ENCODE results near the gene DSP. TPM values are rescaled to one million over a fixed set of nuclear protein-coding genes. Genes with fewer than 3 reads are reported as not detected.

The DSP gene
- total RNA-seq, 1 donor from 2014 or later, result 7.6 TPM

DNA sequence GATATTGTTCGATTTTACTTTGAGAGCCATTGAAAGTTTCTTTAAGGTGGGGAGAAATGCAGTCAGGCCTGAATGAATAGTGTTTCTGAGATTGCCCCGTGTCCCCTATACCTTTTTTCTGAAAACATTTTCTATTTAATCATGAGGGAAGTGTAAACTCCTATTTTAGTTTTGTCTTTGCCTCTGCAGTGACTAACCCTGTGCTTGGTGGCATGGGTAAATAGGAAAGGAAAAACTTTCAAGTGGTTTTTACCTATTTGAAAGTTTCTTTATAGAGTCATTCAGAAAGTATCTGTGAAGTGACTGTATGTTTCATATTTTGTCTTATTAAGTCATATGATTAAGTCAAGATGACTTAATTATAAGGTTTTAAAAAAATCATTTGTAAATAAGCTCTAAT, 63.0 kb downstream of the DSP start:
- DNase-seq, result no peak

DNA sequence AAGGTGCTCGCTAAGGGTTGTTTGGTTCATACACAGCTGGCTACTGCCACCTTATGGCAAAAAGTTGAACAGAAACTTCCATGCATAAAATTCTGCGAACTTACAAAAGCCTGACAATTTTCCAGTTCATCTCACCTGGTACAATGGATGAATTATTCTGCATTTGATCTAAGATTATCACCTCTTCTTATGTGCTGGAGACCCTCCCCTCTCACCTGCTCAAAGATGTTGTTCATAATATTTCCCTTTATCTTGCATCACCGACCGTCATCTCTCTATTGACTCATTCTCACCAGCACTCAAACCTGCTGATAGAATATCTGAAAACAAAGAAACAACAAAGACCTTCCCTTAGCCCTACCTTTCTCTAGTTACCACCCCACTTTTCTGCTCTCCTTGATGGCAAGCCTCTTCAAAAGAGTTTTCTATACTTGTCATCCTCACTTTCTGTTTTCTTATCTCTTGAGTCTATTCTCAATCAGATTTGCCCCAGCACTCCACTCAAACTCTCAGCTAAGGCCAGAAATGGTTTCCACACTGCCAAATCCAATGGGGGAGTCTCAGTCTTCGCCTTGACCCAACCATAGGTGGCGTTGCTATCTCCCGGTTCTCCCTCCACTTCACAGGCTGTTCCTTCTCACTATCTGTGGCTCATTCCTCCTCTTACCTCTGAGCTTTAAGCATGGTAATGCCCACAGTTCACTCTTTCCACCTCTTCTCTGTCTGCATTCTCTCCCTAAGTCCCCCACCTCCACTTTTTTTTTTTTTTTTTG, 74.3 kb downstream of the DSP start:
- DNase-seq, result no peak

DNA sequence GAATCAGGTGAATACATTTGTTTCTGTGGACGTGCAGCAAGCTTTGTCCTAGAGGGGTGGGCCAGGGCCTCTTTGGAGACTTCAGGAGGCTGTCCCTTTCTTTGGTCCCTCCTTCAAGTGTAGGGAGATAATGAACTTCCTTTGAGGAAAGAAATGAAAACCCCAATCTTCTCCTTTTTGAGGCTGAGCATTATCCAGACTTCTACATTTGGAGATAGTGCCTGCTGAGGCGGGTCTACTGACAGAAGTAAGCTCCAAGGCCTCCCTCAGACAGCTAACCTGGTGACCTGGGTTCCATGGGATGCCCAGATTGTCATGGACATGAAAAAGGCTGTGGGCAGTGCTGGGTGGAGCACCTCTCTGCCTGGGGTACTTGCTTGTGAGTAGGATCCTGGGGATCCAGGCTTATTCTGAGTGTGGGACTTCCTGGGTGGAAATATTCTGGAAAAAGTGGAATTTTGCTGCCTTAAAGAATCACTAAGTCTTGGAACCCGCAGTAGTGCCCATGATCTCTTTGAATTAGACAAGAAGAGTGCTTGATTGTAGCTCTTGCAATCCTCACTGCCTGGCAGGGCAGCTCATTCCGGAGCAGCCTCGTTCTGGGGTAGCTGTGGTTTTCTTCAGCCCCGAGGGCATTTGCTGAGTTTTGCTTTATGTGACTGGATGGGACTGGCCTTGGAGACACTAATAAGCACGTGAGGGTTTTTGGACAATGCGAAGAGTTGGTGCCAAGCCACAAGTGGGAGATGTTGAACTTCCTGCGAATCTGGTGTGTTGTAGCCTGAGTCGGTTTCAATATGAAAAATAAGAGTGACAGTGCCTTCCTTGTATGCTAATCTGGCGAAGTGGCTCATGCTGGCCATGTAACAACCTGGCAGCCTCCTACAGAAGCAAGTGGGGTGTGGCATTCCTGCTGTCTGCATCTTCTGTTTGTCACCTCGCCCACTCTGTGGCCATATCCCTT, 76.6 kb downstream of the DSP start:
- no peak for DNase-seq

DNA sequence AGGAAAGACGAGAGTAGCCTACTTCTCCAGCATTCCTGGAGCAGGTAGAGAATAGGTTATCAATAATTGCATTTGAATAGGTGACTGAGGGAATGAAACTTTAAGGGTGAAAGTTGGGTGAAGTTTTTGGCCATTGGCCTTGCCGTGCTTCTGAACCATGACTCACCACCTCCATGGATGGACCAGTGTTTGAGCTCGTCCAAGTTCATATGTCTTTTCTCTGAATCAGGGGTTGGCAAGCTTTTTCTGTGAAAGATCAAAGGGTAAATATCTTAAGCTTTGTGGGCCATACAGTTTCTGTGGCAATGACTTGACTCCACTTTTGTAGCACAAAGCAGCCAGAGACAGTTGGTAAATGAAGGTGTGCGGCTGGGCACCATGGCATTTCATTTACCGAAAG, 80.3 kb downstream of the DSP start:
- DNase-seq, result no peak

- DNase-seq, result no peak
Measured at GRCh38 chr6:7624796-7625710, 83.6 kb downstream of the DSP start.

GRCh38 chr6:7628479-7628878, 87.0 kb downstream of the DSP start:
- no peak for DNase-seq

DNA sequence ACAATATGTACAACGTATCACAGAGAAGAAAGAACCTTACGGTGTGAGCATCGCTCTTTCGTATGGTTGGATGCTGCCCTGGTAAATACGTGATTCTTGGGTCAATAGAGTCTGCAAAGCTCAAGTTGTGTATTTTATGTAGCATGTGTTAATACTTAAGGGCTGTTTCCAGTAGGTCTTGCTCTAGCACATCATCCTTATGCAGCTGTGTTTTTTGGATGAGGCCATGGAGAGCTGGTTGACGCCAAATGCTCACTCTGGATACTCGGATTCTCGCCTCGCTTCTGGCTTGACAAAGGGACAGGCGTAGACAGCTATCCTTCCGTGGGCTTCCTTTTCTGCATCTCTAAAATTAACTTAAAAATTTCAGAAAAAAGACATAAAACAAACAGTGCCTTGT, 87.4 kb downstream of the DSP start:
- DNase-seq, result no peak

DNA sequence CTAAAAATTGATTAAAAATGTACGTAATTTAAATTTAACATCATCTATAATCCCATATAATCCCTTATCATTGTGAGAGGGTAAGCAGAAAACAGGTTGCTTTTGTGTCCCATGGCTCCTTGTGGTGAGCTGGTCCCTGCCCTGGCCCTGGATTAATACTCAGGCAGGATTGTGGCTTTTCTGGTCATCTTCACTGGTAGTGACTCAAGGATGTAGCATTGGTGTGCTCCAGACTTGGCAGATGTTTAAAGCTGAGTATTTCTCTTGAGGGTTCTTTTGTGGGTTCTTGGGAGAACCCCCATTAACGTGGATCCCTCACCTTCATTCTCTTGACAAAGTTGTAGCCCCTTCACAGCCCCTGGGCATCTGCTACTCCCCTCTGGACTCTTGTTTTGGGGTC, 87.8 kb downstream of the DSP start:
- DNase-seq, result no peak

DNA sequence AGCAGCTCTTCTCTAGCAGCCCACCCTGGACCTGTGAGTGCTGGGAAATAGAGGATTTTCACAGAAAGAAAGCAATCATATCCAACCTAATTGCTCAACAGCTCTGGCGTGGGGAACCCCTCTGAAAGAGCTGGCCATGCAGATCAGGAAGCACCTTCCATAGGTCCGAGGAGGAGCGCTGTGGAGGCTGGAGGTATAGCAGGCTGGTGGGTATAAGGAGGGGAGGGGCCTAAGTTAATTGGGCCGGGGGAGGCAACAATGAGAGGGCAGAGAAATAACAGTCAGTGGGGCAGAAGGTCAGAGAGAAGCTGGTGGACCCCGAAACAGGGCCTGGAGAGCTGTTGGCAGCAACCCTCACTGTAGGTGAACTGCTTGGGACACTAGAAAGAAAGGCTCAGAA, 89.3 kb downstream of the DSP start:
- no peak for DNase-seq

DNA sequence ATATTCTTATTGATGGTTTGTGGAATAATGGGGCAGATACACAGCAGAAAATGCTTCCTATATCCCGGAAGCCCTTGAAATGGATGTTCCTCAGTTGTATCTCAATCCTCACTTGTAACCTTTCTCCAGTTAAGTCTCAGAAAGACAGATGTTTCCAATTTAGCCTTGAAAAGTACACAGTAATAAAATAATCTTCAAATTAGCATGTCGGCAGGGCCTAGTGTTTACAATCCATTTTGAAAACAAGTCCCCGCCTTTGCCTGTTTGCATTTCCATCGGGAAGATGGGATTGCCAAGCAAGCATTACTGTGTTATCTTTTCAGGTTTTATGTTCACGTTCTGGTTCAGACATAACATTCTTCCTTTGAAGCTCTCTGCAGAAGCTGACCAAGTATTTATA, 90.0 kb downstream of the DSP start:
- no peak for DNase-seq

DNA sequence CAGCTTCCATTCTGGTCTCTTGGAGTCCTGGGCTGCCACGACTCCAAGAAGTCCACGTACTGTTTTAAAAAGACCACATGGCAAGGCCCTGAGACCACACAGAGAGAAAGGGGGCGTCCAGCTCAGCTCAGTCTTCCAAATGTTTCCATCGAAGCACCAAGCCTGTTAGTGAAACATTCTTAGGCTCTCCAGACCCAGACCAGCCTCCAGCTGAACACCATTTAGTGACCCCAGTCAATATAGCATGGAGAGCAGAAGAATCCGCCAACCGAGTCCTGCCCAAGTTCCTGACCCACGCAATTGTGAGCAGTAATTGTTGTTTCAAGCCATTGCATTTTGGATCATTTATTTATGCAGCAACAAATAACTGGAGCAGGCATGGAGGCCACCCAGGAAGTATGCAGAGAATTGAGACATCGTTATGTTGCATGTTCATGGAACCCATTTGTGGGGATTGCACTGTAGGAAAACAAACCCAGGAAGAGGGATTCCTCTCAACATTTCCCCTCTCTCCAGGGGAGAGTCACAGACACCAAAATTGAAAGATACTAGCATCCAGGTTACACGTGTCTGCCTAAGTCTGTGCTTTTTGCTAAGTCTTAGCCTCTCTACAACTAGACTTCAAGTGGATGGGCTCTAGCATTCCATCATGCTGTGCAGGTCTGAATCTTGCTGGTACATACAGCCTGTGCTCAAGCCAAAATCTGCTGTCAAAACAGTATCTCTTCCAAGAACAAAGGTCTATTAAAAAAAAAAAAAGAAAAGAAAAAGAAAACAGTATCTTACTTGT, 91.2 kb downstream of the DSP start:
- DNase-seq, result no peak

DNA sequence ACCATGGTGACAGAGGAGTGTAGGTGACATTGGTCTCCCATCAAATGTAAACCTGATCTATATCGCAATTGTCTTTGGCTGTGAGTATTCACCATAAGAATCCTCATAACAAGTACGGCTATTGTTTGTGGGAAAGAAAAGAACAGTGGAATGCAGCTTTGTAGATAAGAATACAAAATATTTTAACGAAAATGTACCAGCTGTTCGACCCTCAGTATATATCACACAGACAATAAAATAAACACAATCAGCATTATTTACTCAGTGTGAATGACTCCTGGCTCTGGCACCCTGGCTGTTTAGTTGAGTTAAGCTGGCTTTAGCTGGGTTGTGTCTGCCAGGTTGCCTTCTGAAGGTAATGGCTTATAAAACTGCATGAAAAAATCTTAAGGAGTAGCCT, 91.9 kb downstream of the DSP start:
- DNase-seq, result no peak

DNA sequence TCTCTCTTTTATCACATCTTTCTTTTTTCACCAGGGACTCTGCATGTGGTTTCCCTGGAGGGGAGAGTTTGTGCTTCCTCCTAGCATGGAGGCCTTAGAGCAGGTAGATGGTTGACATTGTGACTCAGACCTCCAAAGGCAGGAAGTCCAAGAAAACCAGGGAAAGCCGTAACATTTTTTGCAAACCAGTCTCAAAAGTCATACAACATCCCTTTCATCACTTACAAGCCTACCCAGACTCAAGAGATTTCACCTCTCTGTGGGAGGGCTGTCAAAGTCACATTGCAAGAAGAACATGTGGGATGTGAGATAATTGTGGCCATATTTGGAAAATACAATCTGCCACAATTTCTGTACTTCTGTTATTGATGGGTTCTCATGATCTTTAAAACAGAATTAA, 94.7 kb downstream of the DSP start:
- DNase-seq, result no peak

Other genes with a start within 250 kb of the DSP start
- 50.1 TPM for gene SSR1, start 228.5 kb upstream of the DSP start, total RNA-seq
- under 0.01 TPM for gene CAGE1, start 151.9 kb upstream of the DSP start, total RNA-seq
- gene RIOK1, start 151.9 kb upstream of the DSP start, total RNA-seq, result 31.5 TPM
- gene SNRNP48, start 48.5 kb downstream of the DSP start, total RNA-seq, result 24.0 TPM
- 6.9 TPM for gene BMP6, start 184.4 kb downstream of the DSP start, total RNA-seq

Measured in occipital lobe (tissue), 2 donors.